SW480 (cell line): Measurements from ENCODE around the gene FAM185A.
"Not testable (repeated sequence)": the region's sequence is repeated elsewhere in the genome, so short reads cannot be mapped to it uniquely, and the experiment has no call there.

Source experiments
- DNase-seq: peaks from one replicate; pipeline ENCODE4 v3.0.0-alpha.2; 2016; ENCODE audit warnings: low spot score

FAM185A gene

DNA sequence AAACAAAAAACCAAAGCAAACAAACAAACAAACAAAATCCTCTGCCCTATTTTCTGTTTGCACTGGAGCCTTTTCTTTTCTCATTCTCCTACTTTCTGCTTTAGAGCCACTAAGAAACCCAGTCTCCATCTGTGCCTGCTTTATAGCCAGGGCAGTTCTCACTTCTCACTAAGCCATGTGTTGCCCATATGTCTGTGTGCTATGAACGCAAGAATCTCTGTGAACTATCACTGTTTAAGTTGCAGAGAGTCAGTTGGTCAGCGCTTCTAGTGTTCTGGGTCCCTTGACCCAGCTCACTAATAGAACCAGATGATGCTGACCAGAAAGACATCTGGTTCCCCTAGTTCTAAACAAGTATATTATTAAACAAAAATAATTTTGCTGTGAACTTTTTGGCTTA, 81.4 kb downstream of the FAM185A start:
- DNase-seq = no peak

DNA sequence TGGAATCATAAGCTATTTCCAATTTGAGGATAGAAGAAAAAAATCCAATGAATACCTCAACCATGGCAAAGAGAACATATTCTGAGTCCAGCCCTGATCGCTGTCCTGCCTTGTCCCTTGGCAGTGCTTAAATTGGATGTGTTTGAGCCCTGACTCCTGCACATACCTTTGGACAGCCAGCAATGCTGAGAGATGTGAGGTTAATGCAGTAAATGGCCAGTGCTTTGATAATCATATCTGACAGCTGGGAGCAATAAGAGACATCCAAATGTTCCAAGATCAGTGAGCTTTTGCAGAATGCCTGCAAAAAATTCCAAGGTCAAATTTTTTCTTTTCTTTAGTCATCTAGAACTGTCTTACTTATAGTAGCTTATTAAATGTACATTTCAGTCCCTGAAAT, 83.9 kb downstream of the FAM185A start:
- DNase-seq = no peak

DNA sequence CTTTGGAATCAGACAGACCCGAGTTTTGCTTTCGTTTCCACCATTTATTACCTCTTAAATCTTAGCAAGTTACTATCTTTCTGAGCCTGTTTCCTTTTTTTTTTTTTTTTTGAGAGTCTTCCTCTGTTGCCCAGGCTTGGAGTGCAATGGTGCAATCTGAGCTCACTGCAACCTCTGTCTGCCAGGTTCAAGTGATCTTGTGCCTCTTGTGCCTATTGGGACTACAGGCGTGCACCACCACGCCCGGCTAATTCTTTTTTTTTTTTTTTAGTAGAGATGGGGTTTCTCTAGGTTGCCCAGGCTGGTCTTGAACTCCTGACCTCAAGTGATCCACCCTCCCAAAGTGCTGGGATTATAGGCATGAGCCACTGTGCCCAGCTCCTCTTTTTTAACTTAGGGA, 84.5 kb downstream of the FAM185A start:
- DNase-seq = no peak

DNA sequence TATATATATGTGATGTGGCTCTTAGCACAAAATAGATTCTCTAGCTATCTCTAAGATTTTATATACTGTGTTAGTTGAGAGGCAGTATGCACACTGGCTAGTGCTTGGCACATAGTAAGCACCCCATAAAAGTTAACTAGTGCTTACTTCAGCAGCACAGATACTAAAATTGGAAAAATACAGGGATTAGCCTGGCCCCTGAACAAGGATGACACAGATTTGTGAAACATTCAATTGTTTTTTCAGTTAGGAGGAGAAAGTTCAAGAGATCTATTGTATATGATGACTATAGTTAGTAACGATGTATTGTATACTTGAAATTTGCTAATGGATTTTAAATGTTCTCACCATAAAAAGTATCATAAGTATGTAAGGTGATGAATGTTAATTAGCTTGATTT, 85.7 kb downstream of the FAM185A start:
- no peak for DNase-seq

DNA sequence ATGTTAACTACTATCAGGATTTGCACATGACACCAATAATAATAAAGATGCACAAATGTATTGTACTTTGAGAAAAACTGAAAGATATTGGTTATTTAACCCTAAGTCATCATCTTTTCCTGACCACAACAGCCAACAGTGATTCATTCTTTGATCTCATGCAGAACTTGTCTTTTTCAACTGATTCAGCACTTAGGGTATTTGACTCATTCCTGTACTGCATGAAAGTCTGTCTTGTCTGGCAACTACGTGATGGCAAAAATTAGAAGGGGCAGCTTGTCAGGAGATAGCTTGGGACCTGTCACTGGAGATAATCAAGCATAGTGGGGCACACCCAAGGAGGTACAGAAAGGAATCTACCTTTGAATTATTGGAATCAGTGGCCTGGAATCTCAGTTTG, 86.2 kb downstream of the FAM185A start:
- DNase-seq = peak; percentile 36

DNA sequence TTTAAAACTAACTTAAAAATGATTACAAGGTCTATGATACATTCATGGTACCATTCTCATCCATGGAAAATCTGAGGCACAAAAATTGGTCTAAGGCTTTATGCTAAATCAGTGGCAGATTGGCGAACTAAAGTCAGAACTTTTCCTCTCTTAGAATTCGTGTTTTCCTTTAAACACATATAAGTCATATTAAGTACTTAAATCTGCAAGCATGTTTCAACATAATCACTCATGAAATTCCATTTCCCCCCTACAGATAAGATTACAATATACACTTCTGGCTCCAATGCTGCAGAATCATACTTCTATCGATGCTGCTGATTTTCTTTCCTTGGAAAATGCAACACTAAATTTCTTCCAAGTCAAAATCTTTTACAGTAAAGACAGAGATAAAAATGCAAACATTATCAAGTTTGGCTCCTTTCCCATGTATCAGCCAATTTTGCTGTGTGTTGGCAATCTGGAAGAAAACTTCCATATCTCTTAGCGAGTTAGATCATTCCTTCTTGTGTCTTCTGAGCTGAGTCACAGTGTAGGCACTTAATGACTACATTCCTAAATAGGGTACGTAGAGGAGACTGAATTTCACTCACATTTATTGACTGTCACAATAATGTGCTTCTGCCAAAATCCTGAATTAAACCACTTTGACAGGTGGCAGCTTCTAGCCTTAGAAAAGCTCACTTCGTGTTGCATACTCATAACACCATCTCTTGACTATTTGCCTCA, 87.6 kb downstream of the FAM185A start:
- no peak for DNase-seq

DNA sequence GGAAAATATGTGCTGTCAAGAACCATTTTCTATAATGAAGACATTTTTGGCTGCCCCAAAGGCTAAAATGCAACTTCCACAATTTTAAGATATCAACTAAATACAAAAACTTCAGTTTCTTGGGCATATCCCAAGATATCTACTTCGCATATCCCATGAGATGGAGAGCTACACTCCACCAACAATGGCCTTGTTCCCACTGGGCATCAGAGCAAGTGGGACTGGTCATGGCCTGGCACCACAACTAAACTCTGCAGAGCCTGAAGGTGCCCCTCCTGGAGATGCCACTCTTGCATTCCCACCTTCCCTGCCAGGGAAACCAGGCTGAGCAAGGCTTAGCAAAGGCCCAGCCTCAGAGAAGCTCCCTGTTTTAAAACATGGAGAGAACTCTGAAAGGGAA, 88.2 kb downstream of the FAM185A start:
- DNase-seq = no peak

DNA sequence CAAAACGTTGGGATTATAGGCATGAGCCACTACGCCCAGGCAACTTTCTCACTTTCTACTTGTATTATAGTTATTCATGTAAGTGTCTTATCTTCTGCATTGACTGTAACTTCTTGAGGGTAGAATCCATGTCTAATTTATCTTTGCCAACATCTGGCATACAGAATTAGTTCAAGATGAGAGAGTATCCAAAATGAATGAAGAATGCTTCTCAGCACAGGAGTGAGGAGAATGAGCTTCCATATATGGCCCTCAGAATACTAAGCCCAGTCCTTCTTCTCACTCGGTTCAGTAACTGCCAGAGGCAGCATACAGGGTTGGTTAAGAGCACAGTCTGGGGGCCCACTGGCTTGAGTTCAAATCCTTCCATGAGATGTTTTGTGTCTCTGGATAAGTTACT, 89.0 kb downstream of the FAM185A start:
- no peak for DNase-seq

DNA sequence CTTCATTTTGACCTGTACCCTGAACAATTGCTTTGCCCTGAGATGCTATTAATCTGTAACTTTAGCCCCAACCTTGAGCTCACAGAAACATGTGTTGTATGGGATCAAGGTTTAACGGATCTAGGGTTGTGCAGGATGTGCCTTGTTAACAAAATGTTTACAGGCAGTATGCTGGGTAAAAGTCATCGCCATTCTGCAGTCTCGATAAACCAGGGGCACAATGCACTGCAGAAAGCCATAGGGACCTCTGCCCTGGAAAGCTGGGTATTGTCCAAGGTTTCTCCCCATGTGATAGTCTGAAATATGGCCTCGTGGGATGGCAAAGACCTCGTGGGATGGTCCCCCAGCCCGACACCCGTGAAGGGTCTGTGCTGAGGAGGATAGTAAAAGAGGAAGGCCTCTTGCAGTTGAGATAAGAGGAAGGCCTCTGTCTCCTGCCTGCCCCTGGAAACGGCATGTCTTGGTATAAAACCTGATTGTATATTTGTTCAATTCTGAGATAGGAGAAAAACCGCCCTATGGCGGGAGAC, 89.8 kb downstream of the FAM185A start:
- not testable (repeated sequence) for DNase-seq

DNA sequence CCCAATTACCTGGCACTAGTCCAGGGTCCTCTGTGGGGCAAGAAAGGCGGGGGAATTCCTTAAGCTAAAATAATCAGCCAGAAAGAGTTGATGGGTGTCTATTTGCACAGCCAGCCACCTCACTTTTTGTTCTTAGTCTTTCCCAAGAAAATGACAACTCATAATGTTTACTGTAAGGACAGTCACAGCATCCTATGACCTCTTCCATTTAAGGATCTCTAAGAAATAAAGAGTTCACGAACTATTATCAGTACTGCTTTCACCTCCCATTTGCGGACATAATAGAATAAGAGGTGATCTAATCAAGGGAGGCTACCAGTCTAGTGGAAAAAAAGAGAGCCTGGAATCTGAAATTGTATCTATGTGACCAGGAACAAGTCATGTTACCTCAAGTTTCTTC, 91.6 kb downstream of the FAM185A start:
- DNase-seq = no peak

DNA sequence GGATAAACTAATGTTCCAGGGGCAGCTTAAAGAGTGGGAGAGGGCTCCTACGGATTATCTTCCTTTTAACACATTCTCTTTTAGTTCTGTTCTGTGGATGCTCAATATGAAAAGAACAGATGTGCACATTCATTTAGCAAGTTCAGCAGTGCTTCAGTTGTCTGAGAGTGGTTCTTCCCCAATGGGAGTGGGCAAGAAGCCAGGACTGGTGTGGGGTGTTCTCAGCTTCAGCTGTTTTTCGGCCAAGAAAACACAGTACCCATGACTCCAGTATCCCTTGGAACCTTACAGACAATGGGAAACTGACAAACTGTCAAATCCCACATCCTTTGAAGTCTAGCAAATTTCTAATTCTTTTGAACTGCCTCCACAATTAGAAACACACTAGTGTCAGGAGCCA, 92.5 kb downstream of the FAM185A start:
- no peak for DNase-seq

DNA sequence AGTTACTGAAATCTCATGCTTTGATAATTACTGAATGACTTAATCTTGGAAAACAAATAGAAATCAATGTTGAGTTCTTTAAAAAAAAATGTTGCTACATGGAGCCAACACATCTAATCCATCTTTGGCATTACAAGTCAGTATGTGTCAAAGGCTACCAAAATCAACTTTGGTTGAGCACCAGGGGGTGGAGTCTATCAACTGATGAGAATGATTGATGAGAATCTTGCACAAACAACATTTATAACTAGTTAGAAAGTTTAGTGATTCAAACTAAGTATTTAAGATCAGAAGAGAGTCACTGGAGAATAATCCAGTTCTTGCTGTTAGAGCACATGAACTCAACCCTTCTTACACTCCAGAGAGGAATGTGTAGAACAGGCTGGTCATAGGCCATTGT, 93.5 kb downstream of the FAM185A start:
- no peak for DNase-seq

DNA sequence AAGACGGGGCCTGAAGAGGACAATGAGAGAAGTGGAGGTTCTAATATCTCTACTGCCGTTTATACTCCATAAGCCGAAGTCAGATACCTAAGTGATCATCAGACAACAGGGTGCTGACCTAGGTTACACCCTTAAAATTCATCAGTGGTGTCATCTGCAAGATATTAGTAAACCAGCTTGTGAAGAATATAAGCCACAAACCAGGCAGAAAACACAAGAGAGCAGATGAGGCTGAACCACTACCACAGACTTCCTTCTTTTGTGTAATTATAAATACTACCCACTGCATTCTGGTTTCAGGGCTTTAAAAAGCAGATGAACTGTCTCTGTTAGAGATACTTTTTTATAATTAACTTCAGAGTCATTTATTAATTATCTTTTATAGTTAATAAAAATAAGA, 95.1 kb downstream of the FAM185A start:
- DNase-seq = no peak

DNA sequence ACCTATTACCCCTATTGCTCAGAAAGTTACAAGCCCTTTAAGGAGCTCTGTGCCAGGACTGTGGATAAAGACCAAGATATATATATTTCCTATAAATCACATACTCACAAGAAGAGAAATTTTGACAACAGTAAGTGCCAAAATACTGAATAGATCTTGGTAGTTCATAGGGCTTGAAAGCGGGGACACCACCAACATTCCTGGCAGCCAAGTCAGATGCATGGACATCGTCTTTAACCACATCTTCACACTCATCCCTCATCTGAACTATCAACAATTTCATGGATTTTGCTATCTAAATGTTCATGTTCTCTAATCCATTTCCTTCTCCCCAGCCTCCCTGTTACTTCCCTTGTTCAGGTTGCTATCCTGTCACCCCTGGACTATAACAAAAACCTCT, 96.5 kb downstream of the FAM185A start:
- DNase-seq = no peak

DNA sequence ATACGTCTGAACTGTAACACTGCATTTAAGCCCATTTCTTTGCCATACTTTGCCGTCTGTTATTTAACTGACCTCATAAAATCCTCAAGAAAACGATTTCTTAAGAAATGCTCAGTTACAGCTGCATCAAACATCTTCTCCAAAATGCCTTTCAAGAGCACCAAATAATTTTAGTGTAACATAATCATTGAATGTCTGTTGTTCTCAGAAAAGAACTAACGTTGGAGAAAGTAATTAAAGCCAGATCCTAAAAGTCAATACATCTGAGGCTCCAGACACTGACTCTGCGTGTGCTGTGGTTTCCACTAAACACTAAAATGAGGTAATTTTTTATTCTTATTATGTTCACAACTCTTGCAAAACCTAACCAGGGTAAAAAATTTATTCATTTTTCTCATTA, 100.3 kb downstream of the FAM185A start:
- DNase-seq = no peak

DNA sequence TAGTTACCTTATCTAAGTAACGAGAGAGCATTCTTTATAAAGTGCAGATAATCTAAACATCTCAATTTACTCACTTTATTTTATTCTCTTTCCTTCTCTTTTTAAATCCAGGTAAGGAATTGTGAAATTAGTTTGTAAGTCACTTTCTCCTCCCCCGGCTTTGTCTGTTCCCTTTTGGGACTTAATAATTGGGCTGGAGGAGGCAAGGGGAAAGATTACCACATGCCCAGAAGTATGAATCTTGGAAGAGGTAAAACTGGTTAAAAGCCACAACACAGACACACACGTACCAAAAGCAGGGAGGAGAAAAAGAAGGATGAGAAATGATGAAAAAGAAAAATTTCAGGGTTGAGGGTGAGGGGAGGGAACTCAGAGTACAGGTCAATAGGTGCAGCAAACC, 100.7 kb downstream of the FAM185A start:
- DNase-seq = no peak

DNA sequence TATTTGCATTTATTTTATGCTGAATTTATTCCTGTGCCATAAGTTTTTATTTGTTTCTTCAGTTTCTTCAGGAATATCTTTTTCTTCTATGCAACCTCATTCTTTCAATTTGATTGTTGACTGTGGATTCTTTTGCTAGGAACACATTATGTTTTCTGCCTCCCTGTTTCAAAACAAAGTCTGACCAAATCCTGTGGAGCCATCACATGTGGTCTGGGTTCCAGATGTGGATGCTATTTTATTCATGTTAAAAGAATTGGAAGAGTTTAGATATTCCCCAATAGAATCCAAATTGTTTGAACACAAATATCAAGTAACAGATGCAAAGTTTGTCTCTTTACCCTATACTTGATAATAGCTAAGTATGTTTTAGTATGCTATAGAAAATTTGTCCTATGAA, 107.2 kb downstream of the FAM185A start:
- DNase-seq = no peak
